ENCODE results near the gene IER3IP1.
"Not testable (repeated sequence)": the region's sequence is repeated elsewhere in the genome, so short reads cannot be mapped to it uniquely, and the experiment has no call there.

IER3IP1 gene

GRCh38 chr18:47158404-47158803 is 17.8 kb downstream of the IER3IP1 start:
- DNase-seq, result not testable (repeated sequence)

DNA sequence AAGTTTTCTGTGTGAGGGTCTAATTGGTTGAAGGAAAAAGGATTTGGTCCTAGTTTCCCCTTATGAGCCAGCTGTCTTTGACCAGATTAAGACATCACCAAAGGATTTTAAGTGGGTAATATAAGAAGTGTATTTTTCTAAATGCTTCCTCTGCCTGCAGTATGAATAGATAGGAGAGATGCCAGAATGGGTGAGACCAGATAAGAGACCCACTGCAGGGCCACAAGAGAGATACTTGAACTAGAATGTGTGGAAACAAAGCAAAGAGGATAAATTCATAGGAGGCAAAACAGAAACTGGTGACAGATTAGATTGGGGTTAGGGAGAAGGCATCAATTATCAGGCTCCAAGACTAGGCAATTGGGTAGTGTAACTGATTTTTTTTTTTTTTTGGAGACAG is 24.7 kb downstream of the IER3IP1 start:
- DNase-seq, result no peak

- DNase-seq, result no peak
Measured at GRCh38 chr18:47150824-47151366, 25.3 kb downstream of the IER3IP1 start.

DNA sequence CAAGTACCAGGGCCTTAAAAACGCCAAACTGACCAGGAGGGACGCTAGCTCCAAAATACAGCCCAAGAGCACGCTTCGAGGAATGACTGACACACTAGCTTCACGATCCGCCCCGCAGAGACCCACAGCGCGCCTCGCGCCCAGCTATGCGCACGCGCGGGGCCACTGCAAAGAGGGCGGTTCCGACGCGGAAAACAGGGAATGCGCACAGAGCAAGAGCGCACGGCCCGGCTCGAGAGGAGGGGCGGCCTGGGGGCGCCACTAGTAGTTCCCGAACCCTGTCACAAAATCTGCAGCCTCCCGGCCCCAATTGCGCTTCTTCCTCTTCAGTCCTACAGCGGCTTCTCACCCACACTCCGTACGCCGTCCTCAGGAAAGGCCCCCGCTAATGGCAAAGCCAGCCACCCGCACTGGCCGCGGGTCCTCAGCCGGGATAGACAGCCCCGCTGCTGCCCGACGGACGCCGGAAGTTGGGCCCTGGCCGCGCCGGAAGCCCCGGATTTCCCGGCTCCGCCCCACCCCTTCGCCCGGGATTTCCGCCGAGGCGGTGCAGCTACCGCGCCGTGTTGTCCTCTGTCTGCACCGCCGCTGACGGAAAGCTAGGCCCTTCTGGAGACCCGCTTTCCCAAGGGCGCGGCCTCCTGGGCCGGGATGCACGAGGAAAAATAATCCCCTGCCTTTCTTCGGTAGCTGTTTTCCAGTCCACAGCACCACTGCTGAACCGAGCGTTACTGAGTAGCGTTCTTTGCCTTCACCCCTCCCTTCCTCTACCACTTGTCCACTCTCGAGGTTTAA is 25.9 kb downstream of the IER3IP1 start, which contains the start of gene HDHD2:
HDHD2 (minus strand) TSS at position 472 of the 795 bp plus-strand sequence. CDS start 14,061 bp downstream, outside the sequence.
- DNase-seq, result peak; percentile 67

- DNase-seq, result no peak
Measured at GRCh38 chr18:47149457-47150028, 26.6 kb downstream of the IER3IP1 start.

- no peak for DNase-seq
Measured at GRCh38 chr18:47146206-47146605, 30.0 kb downstream of the IER3IP1 start.

DNA sequence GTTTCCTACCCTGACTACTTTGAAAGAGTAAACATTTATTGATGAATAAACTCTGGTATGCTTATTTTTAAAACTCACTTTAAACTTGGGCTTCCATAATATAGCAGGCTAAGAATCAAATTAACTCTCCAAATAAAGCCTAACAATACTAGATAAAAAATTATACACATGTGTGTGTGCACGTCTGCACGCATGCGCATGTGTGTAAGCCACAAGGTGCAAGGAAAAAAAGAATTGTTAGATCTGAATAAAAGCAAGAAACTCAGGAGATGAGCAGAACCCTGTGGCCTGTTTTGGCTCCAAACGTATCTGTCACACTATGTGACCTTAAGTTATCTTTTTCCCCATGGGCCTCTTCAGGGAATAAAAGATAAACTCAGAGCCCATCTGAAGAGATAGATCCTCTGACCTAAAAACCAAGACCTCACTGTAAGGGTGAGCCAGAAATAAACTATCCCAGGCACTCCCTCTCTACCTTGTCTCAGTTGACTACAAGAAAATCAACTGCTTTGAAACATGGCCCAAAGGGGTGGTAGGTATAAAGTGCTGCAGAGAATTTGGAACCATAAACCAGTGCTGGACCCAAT is 32.2 kb downstream of the IER3IP1 start:
- no peak for DNase-seq

DNA sequence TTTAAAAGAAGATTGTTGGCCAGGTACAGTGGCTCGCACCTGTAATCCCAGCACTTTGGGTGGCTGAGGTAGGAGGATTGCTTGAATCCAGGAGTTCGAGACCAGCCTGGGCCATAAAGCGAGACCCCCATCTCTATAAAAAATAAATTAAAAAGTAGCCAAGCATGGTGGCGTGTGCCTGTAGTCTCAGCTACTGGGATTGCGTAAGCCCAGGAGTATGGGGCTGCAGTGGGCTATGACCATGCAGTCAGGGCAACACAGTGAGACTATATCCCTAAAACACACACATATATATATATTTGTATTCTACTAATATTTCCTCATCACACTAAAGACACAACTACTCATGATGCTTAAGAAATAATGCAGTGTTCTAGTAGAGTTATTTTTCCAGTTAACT is 33.0 kb downstream of the IER3IP1 start:
- no peak for DNase-seq

DNA sequence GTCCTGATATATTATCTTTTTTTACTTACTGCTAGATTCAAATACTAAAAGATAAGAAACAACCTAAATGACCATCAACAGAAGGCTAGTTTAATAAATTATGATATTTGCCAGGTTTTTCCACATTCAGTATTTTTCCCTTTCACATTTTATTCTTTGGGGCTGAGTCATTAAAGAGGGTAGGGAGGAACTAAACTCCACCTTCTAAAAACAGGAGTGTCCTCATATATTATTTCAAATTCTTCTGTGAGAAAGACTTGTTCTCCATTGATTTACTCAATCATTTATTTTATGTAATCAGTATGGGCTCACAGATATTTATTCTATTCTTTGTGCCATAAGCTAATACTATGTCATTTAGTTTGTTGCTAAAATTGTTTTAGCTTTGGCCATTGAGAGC is 34.9 kb downstream of the IER3IP1 start:
- DNase-seq, result no peak

GRCh38 chr18:47121146-47121545 is 55.0 kb downstream of the IER3IP1 start:
- no peak for DNase-seq

- no peak for DNase-seq
Measured at GRCh38 chr18:47120428-47120827, 55.7 kb downstream of the IER3IP1 start.

DNA sequence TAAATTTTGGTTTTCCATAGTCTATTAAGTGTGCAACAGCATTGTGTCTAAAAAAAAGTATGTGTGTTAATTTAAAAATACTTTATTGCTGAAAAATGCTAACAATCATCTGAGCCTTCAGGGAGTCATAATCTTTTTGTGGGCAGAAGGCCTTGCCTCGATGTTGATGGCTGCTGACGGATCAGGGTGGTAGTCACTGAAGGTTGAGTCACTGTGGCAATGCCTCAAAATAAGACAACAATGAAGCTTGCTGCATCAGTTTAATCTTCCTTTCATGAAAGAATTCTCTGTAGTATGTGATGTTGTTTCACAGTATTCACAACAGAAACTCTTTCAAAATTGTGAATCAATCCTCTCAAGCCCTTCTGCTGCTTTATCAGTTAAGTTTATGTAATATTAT is 57.2 kb downstream of the IER3IP1 start:
- DNase-seq, result no peak

GRCh38 chr18:47115205-47115604 is 61.0 kb downstream of the IER3IP1 start:
- no peak for DNase-seq

DNA sequence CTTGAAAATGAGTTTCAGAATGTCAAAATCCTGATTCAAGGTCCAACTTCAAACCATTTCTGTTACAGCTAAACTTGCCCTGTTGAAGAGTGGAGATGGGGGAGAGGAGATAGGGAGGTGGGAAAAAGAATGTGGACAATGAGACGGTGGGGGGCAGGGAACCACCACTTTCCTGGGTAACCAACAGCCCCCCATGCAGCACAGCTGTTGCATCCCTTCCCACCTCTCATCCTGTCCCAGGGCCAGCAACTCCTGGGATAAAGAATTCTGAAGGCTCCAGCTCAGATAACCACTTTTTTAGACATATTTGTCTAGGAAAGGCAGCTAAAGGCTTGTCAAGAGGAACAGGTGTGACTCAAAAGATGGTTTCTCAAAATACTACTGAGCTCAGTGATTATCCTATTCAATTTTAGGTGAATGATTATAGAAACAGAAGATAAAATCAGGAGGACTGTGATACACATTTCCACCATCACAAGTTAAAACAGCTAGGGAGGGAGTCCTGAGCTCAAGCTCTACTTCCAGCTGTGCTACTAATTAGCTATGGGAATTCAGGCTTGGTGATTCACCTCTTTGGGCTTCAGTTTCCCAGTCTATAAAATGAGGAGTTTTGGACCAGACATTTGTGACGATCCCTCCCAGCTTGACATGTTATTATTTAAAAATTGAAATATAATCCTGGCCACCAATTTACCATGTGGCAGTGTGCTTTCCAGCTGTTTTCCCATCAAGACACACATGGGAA is 62.2 kb downstream of the IER3IP1 start:
- no peak for DNase-seq

DNA sequence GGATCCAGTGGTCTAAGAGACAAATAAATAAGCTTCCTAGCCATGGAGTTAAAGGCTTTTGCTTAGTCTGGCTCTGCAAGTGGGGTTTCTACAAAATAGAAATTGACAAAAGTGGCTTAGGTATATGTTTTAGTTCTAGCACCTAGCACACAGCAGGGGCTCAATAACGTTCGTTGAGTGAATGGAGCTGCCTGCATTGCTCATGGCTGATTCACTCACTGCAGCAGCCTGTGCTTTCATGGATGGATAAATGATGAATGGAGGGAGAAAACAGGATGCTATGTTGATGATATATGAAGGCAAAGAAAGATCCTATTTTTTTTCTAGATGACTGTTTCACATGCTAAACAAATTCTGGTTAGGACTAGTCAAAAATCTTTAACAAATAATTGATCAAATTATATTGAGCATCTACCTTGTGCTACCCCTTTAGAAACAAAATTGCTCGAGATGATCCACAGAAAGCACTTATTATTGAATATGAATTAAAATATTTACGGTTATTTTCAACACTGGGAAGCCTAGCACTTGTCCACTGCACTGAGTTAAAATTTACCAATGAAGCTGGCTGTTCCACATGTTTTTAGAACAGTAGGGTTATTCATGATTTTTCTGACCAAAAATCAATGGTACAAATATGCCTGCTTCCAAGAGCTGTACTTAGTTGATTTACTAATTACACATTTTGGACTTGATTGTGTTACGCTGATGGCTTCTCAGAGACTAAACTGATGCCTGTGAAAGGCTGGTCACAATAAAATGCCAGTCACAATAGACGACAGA is 65.5 kb downstream of the IER3IP1 start:
- no peak for DNase-seq

DNA sequence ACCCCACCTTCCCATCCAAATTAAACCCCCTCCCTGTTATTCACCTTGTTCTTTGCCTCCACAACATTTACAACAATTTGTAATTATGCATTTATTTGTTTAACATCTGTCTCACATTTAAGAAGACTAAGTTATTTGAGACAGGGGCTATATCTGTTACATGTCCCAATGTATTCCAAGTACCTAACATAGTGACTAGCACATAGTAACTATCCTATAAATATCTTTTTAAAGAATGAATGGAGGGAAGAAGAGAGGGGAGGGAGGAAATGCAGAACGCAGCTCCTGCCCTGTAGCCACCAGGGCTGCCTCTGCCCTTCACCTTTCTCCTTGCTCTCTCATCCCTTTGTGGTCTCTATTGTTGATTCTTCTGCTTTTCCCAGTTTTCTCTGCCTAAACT is 66.4 kb downstream of the IER3IP1 start:
- DNase-seq, result no peak

GRCh38 chr18:47108998-47109405 is 67.2 kb downstream of the IER3IP1 start:
- DNase-seq, result no peak

GRCh38 chr18:47108373-47108772 is 67.8 kb downstream of the IER3IP1 start:
- no peak for DNase-seq

All from activated T-cell treated with anti-CD3 and anti-CD28 coated beads for 4 hours (primary cell).